Measurements from ENCODE around the gene COL4A4.

The COL4A4 gene

DNA sequence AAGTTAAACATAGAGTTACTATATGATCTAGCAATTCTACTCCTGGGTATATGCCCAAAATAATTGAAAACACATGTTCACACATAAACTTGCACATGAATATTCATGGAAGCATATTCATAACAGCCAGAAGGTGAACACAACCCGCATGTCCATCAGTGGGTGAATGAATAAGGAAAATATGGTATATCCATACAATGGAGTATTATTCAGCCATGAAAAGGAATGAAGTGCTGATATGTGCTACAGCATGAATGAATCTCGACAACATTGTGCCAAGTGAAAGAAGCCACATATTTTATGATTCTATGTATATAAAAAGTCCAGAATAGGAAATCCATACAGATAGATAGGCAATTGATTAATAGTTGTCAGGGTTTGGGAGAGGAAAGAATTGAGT, 15.9 kb downstream of the COL4A4 start:
- Mint-ChIP-seq H3K4me1 (ENCODE audit: low read depth) (no peaks in the 10 kb centered on the region), H3K4me3 (no peak overlapping the region), H3K9me3 (peaks cover 10% of the 10 kb centered on the region), H3K27me3 (peaks cover 33% of the 10 kb centered on the region), H3K36me3 (ENCODE audit: low read depth) (no peaks in the 10 kb centered on the region), H3K27ac (no peak overlapping the region)
- DNase-seq, result no peak

DNA sequence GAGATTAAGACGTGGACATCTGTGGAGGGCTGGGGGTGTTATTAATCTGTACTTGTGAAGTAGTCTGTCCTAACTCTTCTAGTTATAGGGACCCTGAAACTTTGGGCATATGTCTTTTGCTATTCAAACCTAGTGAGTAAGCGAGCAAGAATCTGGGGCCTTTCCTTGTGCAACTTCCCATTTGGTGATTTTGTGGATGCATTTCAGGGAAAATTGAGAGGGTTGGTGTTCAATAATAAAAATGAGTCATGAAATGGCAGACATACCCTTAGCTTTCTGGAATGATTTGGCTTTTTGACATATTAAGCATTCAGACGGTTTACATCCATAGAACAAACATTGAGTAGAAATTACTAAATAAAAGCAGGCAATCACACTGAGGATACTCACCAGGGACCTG, 17.0 kb downstream of the COL4A4 start:
- DNase-seq, result no peak
- Mint-ChIP-seq H3K9me3 (peaks cover 10% of the 10 kb centered on the region), H3K27me3 (peaks cover 28% of the 10 kb centered on the region), H3K36me3 (ENCODE audit: low read depth) (no peaks in the 10 kb centered on the region), H3K4me3 (no peak overlapping the region), H3K27ac (no peak overlapping the region), H3K4me1 (ENCODE audit: low read depth) (no peaks in the 10 kb centered on the region)

DNA sequence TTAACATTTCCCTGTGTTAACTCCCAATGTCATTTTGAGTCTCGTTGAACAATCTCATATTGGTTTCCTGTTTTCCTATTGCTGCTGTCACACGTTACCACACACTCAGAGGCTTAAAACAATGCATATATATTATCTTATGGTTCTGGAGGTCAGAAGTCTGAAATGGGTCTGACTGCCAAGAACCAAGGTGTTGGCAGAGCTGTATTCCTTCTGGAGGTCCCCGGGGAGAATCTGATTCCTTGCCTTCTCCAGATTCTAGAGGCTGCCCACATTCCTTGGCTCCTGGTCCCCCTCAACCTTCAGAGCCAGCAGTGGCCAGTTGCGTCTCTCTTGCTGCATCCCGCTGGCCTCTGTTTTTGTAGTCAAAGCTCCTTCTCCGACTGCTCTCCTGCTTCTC, 17.5 kb downstream of the COL4A4 start:
- DNase-seq, result no peak
- Mint-ChIP-seq H3K4me3 (no peak overlapping the region), H3K9me3 (peaks cover 10% of the 10 kb centered on the region), H3K27me3 (peaks cover 22% of the 10 kb centered on the region), H3K4me1 (ENCODE audit: low read depth) (no peaks in the 10 kb centered on the region), H3K36me3 (ENCODE audit: low read depth) (no peaks in the 10 kb centered on the region), H3K27ac (no peak overlapping the region)

- Mint-ChIP-seq H3K27me3 (peaks cover 15% of the 10 kb centered on the region), H3K9me3 (peaks cover 3% of the 10 kb centered on the region), H3K4me3 (no peak overlapping the region), H3K4me1 (ENCODE audit: low read depth) (no peaks in the 10 kb centered on the region), H3K36me3 (ENCODE audit: low read depth) (no peaks in the 10 kb centered on the region), H3K27ac (no peak overlapping the region)
- no peak for DNase-seq
Observed at GRCh38 chr2:227143895-227144294, 20.1 kb downstream of the COL4A4 start.

DNA sequence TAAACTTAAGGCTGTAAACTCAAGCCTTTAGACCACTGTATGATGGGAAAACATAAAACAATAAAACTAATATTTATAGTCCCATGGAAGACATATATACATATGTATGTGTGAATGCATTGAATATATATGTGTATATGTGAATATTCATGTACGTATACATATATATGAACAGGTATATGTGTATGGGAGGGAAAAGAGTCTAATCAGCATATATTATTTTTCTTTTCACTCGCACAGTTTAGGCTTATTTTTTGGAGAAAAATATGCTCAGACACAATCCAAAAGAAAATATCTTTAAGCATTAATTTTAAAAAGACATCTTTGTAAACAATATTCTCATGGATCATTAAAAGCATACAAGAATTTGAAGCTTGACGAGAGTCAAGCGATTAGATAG, 22.7 kb downstream of the COL4A4 start:
- Mint-ChIP-seq H3K4me3 (no peak overlapping the region), H3K9me3 (no peaks in the 10 kb centered on the region), H3K27me3 (peaks cover 11% of the 10 kb centered on the region), H3K36me3 (ENCODE audit: low read depth) (no peaks in the 10 kb centered on the region), H3K27ac (no peak overlapping the region), H3K4me1 (ENCODE audit: low read depth) (no peaks in the 10 kb centered on the region)
- no peak for DNase-seq

DNA sequence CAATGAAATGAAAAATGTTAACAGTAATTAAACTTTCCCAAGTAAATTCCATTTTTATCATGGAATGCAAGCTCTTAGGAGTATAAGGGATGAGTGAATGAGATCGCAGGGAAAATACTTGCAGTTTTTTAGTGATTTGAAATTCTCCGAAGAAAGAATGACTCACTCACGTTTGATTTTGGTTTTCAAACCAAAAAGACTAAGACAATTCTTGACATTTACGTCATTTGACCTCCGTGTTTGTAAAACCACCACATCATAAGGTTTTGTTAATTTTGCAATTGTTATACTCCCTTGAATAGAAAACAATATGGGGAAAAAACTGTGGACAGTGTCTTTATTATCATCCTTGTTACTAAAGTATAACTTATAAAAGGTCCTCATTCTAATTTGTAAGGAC, 29.4 kb downstream of the COL4A4 start:
- Mint-ChIP-seq H3K27ac (no peak overlapping the region), H3K4me3 (no peak overlapping the region), H3K27me3 (peaks cover 12% of the 10 kb centered on the region), H3K4me1 (ENCODE audit: low read depth) (no peaks in the 10 kb centered on the region), H3K9me3 (no peaks in the 10 kb centered on the region), H3K36me3 (ENCODE audit: low read depth) (no peaks in the 10 kb centered on the region)
- DNase-seq, result no peak

GRCh38 chr2:227132986-227133385, 31.0 kb downstream of the COL4A4 start:
- Mint-ChIP-seq H3K27me3 (peaks cover 21% of the 10 kb centered on the region), H3K4me1 (ENCODE audit: low read depth) (no peaks in the 10 kb centered on the region), H3K4me3 (no peak overlapping the region), H3K27ac (no peak overlapping the region), H3K9me3 (no peaks in the 10 kb centered on the region), H3K36me3 (ENCODE audit: low read depth) (no peaks in the 10 kb centered on the region)
- DNase-seq, result no peak

GRCh38 chr2:227130636-227131035, 33.4 kb downstream of the COL4A4 start:
- Mint-ChIP-seq H3K27me3 (peaks cover 19% of the 10 kb centered on the region), H3K4me1 (ENCODE audit: low read depth) (no peaks in the 10 kb centered on the region), H3K36me3 (ENCODE audit: low read depth) (no peaks in the 10 kb centered on the region), H3K4me3 (no peak overlapping the region), H3K9me3 (no peaks in the 10 kb centered on the region), H3K27ac (no peak overlapping the region)
- no peak for DNase-seq

DNA sequence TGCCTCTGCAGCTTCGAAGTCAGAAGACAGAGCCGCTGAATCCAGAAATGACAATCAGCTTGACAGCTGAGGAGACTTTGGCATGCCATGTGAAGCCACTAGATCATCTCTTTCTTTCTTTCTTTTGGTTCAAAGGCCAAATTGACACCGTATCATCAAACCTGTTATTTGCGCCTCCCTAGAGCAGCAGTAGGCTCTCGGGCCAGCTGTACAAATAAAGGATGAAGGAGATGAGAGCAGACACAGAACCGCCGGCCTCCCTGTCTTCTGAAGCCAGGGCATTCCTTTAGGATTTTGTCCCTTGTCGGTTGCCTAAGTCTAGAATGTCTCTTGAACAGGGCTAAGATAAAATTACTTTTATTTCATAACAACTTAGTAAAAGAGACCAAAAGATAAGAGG, 36.8 kb downstream of the COL4A4 start:
- DNase-seq, result no peak
- Mint-ChIP-seq H3K27ac (no peak overlapping the region), H3K4me1 (ENCODE audit: low read depth) (no peaks in the 10 kb centered on the region), H3K36me3 (ENCODE audit: low read depth) (no peaks in the 10 kb centered on the region), H3K4me3 (no peak overlapping the region), H3K9me3 (no peaks in the 10 kb centered on the region), H3K27me3 (peaks cover 22% of the 10 kb centered on the region)

GRCh38 chr2:227125506-227125905, 38.5 kb downstream of the COL4A4 start:
- DNase-seq, result no peak
- Mint-ChIP-seq H3K9me3 (no peaks in the 10 kb centered on the region), H3K36me3 (ENCODE audit: low read depth) (no peaks in the 10 kb centered on the region), H3K4me3 (no peak overlapping the region), H3K4me1 (ENCODE audit: low read depth) (no peaks in the 10 kb centered on the region), H3K27me3 (peaks cover 18% of the 10 kb centered on the region), H3K27ac (no peak overlapping the region)

- Mint-ChIP-seq H3K27ac (no peak overlapping the region), H3K9me3 (no peaks in the 10 kb centered on the region), H3K4me1 (ENCODE audit: low read depth) (no peaks in the 10 kb centered on the region), H3K36me3 (ENCODE audit: low read depth) (no peaks in the 10 kb centered on the region), H3K4me3 (no peak overlapping the region), H3K27me3 (peaks cover 18% of the 10 kb centered on the region)
- DNase-seq, result no peak
Observed at GRCh38 chr2:227124811-227125210, 39.2 kb downstream of the COL4A4 start.

GRCh38 chr2:227123697-227124096, 40.3 kb downstream of the COL4A4 start:
- Mint-ChIP-seq H3K27me3 (peaks cover 13% of the 10 kb centered on the region), H3K4me1 (ENCODE audit: low read depth) (no peaks in the 10 kb centered on the region), H3K4me3 (no peak overlapping the region), H3K27ac (no peak overlapping the region), H3K9me3 (no peaks in the 10 kb centered on the region), H3K36me3 (ENCODE audit: low read depth) (no peaks in the 10 kb centered on the region)
- no peak for DNase-seq

- DNase-seq, result no peak
Observed at GRCh38 chr2:227118353-227118752, 45.7 kb downstream of the COL4A4 start.

DNA sequence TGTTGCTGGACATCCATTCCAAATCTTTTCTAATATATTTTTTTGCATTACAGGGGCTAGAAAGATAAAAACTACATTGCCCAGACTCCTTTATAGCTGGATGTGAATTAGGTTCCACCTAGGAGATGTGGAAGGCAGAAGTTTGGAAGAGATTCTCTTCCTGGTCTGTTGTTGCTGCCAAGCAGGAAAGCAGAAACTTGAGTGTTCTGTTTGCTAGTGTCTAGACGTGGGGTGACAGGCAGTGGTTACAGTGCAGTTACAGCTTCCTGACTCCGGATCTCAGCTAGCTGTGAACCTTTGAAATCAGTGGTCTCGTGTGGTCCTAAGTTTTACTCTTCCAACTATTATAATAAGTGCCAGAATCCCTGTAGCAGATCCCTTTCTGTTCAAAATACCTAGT, 46.2 kb downstream of the COL4A4 start:
- no peak overlapping the region for H3K4me3 Mint-ChIP-seq
- H3K27ac Mint-ChIP-seq, result no peak overlapping the region
- peaks cover 26% of the 10 kb centered on the region for H3K27me3 Mint-ChIP-seq
- H3K4me1 Mint-ChIP-seq (ENCODE audit: low read depth), result no peaks in the 10 kb centered on the region
- no peak for DNase-seq
- H3K9me3 Mint-ChIP-seq, result no peaks in the 10 kb centered on the region
- no peaks in the 10 kb centered on the region for H3K36me3 Mint-ChIP-seq (ENCODE audit: low read depth)

More at GRCh38 chr2:227118353-227118752, 45.7 kb downstream of the COL4A4 start:
- Mint-ChIP-seq H3K27me3 (peaks cover 26% of the 10 kb centered on the region), H3K36me3 (ENCODE audit: low read depth) (no peaks in the 10 kb centered on the region), H3K9me3 (no peaks in the 10 kb centered on the region), H3K27ac (no peak overlapping the region), H3K4me3 (no peak overlapping the region), H3K4me1 (ENCODE audit: low read depth) (no peaks in the 10 kb centered on the region)

DNA sequence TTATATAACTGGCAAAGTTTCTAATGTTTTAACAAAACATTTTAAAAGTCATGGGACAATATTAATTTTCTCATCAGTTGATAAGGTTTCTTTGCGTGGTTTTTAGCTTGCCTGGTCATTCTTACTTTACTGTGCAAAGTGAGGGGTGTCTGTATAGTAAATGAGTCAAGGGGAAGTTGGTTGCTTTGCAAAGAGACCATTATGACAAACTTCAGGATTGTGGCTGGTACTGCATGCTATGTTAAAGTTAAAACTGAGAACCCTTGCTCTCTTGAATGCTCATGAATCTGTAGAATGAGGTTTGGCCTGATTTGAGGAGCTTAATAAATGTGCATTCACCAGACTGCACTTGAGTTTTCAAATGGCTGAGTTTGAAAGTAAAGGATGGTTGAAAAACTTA, 47.0 kb downstream of the COL4A4 start:
- Mint-ChIP-seq H3K4me1 (ENCODE audit: low read depth) (no peaks in the 10 kb centered on the region), H3K4me3 (no peak overlapping the region), H3K9me3 (no peaks in the 10 kb centered on the region), H3K36me3 (ENCODE audit: low read depth) (no peaks in the 10 kb centered on the region), H3K27ac (no peak overlapping the region), H3K27me3 (peaks cover 26% of the 10 kb centered on the region)
- no peak for DNase-seq

GRCh38 chr2:227115761-227116160, 48.2 kb downstream of the COL4A4 start:
- no peaks in the 10 kb centered on the region for H3K9me3 Mint-ChIP-seq
- no peak overlapping the region for H3K27ac Mint-ChIP-seq
- no peaks in the 10 kb centered on the region for H3K36me3 Mint-ChIP-seq (ENCODE audit: low read depth)
- DNase-seq, result no peak
- H3K4me3 Mint-ChIP-seq, result no peak overlapping the region
- H3K4me1 Mint-ChIP-seq (ENCODE audit: low read depth), result no peaks in the 10 kb centered on the region
- peaks cover 26% of the 10 kb centered on the region for H3K27me3 Mint-ChIP-seq

Measured in activated T-cell treated with anti-CD3 and anti-CD28 coated beads, Interleukin-2, amount 50 U/mL, for 24 hours (primary cell).